WI38 (cell line): ENCODE data around the gene ZIM2.

Experiments
- H3K4me3 ChIP-seq: 2 replicates; pipeline ENCODE4 v1.5.1; 2011; ENCODE audit warnings: low read depth, mild to moderate bottlenecking, control low read depth, low read length
- CTCF ChIP-seq: IDR thresholded peaks from 2 replicates; pipeline ENCODE4 v1.5.1; 2012; ENCODE audit warnings: low read depth, mild to moderate bottlenecking, control low read depth, low read length

The ZIM2 gene

DNA sequence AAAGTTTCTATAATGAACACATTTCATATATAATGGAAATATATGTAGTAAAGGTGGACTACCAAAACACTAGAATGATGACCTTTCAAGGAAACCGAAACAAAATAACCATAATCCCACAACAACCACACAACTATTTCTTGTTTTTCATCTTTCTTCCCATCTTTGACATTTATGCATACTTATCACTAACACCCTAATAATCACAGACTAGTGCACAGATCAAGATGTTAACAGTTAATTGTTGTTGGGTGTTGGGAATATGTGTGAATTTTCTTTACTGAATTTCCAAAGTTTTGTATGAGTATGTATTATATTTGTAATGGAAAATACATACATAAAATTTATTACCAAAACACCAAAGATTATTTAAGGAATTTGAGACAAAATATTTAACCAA, 30.3 kb downstream of the ZIM2 start:
- no peak overlapping the region for H3K4me3 ChIP-seq
- TF ChIP-seq CTCF: no peak

GRCh38 chr19:56808717-56809392, 31.7 kb downstream of the ZIM2 start:
- H3K4me3 ChIP-seq: no peak overlapping the region
- no peak for TF ChIP-seq CTCF

GRCh38 chr19:56806639-56807038, 33.9 kb downstream of the ZIM2 start:
- H3K4me3 ChIP-seq: no peak overlapping the region

GRCh38 chr19:56778351-56778750, 62.2 kb downstream of the ZIM2 start:
- H3K4me3 ChIP-seq: no peak overlapping the region
- no peak for TF ChIP-seq CTCF

More at GRCh38 chr19:56806639-56807038, 33.9 kb downstream of the ZIM2 start:
- no peak for TF ChIP-seq CTCF

- no peak overlapping the region for H3K4me3 ChIP-seq
- no peak for TF ChIP-seq CTCF
Observed at GRCh38 chr19:56769650-56770049, 70.9 kb downstream of the ZIM2 start.

DNA sequence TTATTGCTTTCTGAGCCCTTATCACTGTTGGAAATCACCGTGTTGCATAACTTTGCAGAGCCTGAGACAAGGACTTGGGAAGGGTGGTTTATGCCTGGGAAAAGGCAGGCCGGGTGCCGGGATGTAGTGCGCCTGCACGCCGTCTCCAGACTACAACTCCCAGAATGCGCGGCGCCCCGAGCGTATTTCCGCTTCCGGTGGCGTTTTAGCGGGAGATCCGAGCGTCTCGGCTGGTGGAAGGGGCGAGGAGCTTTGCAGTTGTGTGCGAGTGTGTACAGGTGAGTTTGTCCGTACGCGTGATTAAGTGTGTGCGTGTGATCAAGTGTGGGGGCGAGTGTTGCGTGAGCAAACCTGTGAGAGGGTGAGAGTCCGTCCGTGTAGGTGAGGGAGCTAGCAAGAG, 75.4 kb downstream of the ZIM2 start:
- H3K4me3 ChIP-seq: no peak overlapping the region
- TF ChIP-seq CTCF: no peak

DNA sequence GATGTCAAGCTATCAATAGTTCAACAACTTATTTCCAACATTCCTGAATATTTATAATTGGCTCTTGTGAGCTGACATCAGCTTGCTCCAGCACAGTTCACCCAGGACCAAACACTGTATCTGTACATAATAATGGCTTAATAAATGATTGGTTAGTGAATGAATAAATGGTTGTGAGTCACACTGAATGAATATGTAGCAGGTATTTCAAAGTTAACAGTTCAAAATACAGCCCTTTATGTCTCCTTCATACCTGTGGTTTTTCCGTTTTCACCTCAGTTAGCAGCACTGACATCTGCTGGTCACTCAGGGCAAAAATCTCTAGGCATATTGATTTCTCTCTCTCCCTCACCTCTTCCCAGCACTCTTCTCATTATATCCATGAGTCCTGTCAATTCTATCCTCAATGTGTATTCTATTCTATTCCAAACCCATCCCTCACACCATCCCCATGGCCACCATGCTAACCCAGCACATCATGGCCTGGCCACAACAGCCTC, 76.3 kb downstream of the ZIM2 start:
- no peak for TF ChIP-seq CTCF
- no peak overlapping the region for H3K4me3 ChIP-seq
